HEK293 (cell line): ENCODE results near the gene STK11.

ENCODE experiments used
- SALL2 ChIP-seq: fragments of 450-650 bp; formaldehyde crosslinking; IDR thresholded peaks from 2 replicates; pipeline ENCODE4 v1.5.0; 2017; ENCODE audit warnings: missing biosample characterization, mild to moderate bottlenecking, missing genetic modification characterization, borderline replicate concordance
- YY1 ChIP-seq: fragments of 450-650 bp; formaldehyde crosslinking; IDR thresholded peaks from 2 replicates; pipeline ENCODE4 v1.5.1; 2018; ENCODE audit warnings: missing biosample characterization, missing genetic modification characterization
- ZEB2 ChIP-seq: fragments of 450-650 bp; formaldehyde crosslinking; IDR thresholded peaks from 2 replicates; pipeline ENCODE4 v1.5.1; 2016; ENCODE audit warnings: missing biosample characterization, missing genetic modification characterization
- ZNF274 ChIP-seq, 2 experiments: fragments of 200-500 bp in 1 of 2; fragments of 450-650 bp in 1 of 2; sonication (Bioruptor generic) in 1 of 2; formaldehyde crosslinking in 1 of 2; IDR thresholded peaks; 2 replicates each; pipeline versions ENCODE4 v1.5.1 to v1.6.1; 2014 to 2016; ENCODE audit warnings: borderline replicate concordance in 1 of 2, inconsistent platforms in 1 of 2, low read length in 1 of 2, missing biosample characterization in 1 of 2, missing genetic modification characterization in 1 of 2
- TF ChIP-seq, protein P1 (sequence below): fragments of 450-650 bp; formaldehyde crosslinking; IDR thresholded peaks from 2 replicates; pipeline ENCODE4 v1.5.1; 2016; ENCODE audit warnings: missing biosample characterization, missing genetic modification characterization
- TF ChIP-seq, protein P2 (sequence below): fragments of 450-650 bp; formaldehyde crosslinking; IDR thresholded peaks from 2 replicates; pipeline ENCODE4 v1.5.1; 2016; ENCODE audit warnings: missing biosample characterization, missing genetic modification characterization

GRCh38 chr19:1272423-1273262 is 67.1 kb downstream of the STK11 start:
- TF ChIP-seq, protein P1, sequence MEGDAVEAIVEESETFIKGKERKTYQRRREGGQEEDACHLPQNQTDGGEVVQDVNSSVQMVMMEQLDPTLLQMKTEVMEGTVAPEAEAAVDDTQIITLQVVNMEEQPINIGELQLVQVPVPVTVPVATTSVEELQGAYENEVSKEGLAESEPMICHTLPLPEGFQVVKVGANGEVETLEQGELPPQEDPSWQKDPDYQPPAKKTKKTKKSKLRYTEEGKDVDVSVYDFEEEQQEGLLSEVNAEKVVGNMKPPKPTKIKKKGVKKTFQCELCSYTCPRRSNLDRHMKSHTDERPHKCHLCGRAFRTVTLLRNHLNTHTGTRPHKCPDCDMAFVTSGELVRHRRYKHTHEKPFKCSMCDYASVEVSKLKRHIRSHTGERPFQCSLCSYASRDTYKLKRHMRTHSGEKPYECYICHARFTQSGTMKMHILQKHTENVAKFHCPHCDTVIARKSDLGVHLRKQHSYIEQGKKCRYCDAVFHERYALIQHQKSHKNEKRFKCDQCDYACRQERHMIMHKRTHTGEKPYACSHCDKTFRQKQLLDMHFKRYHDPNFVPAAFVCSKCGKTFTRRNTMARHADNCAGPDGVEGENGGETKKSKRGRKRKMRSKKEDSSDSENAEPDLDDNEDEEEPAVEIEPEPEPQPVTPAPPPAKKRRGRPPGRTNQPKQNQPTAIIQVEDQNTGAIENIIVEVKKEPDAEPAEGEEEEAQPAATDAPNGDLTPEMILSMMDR (tag by site-specific recombination), result no peak
- TF ChIP-seq YY1 (tag by site-specific recombination), result no peak
- no peak for TF ChIP-seq ZNF274 (IDR thresholded peaks at IDR 0.05; ENCODE audit: low read length)
- no peak for TF ChIP-seq ZNF274 (tag by site-specific recombination; IDR thresholded peaks at IDR 0.05; ENCODE audit: borderline replicate concordance)
- TF ChIP-seq ZEB2 (tag by site-specific recombination), result no peak
- TF ChIP-seq, protein P2, sequence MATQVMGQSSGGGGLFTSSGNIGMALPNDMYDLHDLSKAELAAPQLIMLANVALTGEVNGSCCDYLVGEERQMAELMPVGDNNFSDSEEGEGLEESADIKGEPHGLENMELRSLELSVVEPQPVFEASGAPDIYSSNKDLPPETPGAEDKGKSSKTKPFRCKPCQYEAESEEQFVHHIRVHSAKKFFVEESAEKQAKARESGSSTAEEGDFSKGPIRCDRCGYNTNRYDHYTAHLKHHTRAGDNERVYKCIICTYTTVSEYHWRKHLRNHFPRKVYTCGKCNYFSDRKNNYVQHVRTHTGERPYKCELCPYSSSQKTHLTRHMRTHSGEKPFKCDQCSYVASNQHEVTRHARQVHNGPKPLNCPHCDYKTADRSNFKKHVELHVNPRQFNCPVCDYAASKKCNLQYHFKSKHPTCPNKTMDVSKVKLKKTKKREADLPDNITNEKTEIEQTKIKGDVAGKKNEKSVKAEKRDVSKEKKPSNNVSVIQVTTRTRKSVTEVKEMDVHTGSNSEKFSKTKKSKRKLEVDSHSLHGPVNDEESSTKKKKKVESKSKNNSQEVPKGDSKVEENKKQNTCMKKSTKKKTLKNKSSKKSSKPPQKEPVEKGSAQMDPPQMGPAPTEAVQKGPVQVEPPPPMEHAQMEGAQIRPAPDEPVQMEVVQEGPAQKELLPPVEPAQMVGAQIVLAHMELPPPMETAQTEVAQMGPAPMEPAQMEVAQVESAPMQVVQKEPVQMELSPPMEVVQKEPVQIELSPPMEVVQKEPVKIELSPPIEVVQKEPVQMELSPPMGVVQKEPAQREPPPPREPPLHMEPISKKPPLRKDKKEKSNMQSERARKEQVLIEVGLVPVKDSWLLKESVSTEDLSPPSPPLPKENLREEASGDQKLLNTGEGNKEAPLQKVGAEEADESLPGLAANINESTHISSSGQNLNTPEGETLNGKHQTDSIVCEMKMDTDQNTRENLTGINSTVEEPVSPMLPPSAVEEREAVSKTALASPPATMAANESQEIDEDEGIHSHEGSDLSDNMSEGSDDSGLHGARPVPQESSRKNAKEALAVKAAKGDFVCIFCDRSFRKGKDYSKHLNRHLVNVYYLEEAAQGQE (tag by site-specific recombination), result no peak
- no peak for TF ChIP-seq SALL2 (tag by site-specific recombination)
